Measurements from ENCODE around the gene SIL1.

Gene SIL1

GRCh38 chr5:138950421-138951031 lies 247.6 kb downstream of the SIL1 start:
- Histone ChIP-seq H3K27me3 (ENCODE audit: control insufficient read depth in 1 of 2, insufficient read depth in 1 of 2, low read length in 2 of 2) (no peaks in the 10 kb centered on the region), H3K23ac (ENCODE audit: low read length in 2 of 2) (no peak overlapping the region), H3K14ac (ENCODE audit: low read length in 2 of 2) (no peak overlapping the region), H3K79me1 (replicated peaks; ENCODE audit: low read length, poor library complexity, severe bottlenecking) (peaks cover 28% of the 10 kb centered on the region), H3K27ac (ENCODE audit: low read length, poor library complexity, severe bottlenecking) (no peak overlapping the region), H2AFZ (ENCODE audit: low read depth, low read length) (no peak overlapping the region), H3K9ac (ENCODE audit: low read length) (no peak overlapping the region), H3K4me2 (ENCODE audit: low read length, poor library complexity, severe bottlenecking) (no peak overlapping the region), H3K4me3 (ENCODE audit: insufficient read depth in 1 of 2, low read depth in 1 of 2, low read length in 2 of 2) (no peak overlapping the region), H4K91ac (ENCODE audit: low read length) (no peak overlapping the region), H2BK15ac (ENCODE audit: low read depth, poor library complexity, severe bottlenecking) (no peak overlapping the region), H2AK5ac (ENCODE audit: low read length, severe bottlenecking) (no peak overlapping the region), H4K8ac (ENCODE audit: low read length) (no peak overlapping the region), H3K9me3 (ENCODE audit: control insufficient read depth, low read length) (no peaks in the 10 kb centered on the region), H3K18ac (ENCODE audit: low read depth in 1 of 2, low read length in 2 of 2) (no peak overlapping the region), H2BK12ac (ENCODE audit: low read length in 2 of 2) (no peak overlapping the region), H2BK120ac (ENCODE audit: low read depth, low read length) (no peak overlapping the region), H3K4me1 (ENCODE audit: control insufficient read depth, insufficient read depth, low read depth, low read length) (peaks cover 60% of the 10 kb centered on the region), H2BK5ac (ENCODE audit: low read depth, low read length, poor library complexity, severe bottlenecking) (no peak overlapping the region), H3K36me3 (ENCODE audit: control insufficient read depth in 1 of 2, insufficient read depth in 2 of 2, low read depth in 1 of 2, low read length in 2 of 2) (peaks cover 22 to 42% of the 10 kb centered on the region in 2 experiments), H3K4ac (ENCODE audit: low read depth in 1 of 2, low read length in 2 of 2) (peak overlapping the region in 1 of 2 experiments; percentile 18)
- DNase-seq = no peak
- WGBS = 89% methylated on average over 14 of the region's 14 CpGs

GRCh38 chr5:138949988-138950387 lies 248.2 kb downstream of the SIL1 start:
- Histone ChIP-seq H4K8ac (ENCODE audit: low read length) (no peak overlapping the region), H3K9me3 (ENCODE audit: control insufficient read depth, low read length) (no peaks in the 10 kb centered on the region), H2AFZ (ENCODE audit: low read depth, low read length) (no peak overlapping the region), H4K91ac (ENCODE audit: low read length) (no peak overlapping the region), H3K27ac (ENCODE audit: low read length, poor library complexity, severe bottlenecking) (no peak overlapping the region), H3K23ac (ENCODE audit: low read length in 2 of 2) (no peak overlapping the region), H2BK12ac (ENCODE audit: low read length in 2 of 2) (no peak overlapping the region), H3K27me3 (ENCODE audit: control insufficient read depth in 1 of 2, insufficient read depth in 1 of 2, low read length in 2 of 2) (no peaks in the 10 kb centered on the region), H2BK120ac (ENCODE audit: low read depth, low read length) (no peak overlapping the region), H3K14ac (ENCODE audit: low read length in 2 of 2) (no peak overlapping the region), H3K36me3 (ENCODE audit: control insufficient read depth in 1 of 2, insufficient read depth in 2 of 2, low read depth in 1 of 2, low read length in 2 of 2) (peaks cover 22 to 46% of the 10 kb centered on the region in 2 experiments), H2BK5ac (ENCODE audit: low read depth, low read length, poor library complexity, severe bottlenecking) (no peak overlapping the region), H3K4me3 (ENCODE audit: insufficient read depth in 1 of 2, low read depth in 1 of 2, low read length in 2 of 2) (no peak overlapping the region), H3K4ac (ENCODE audit: low read depth in 1 of 2, low read length in 2 of 2) (no peak overlapping the region), H3K18ac (ENCODE audit: low read depth in 1 of 2, low read length in 2 of 2) (no peak overlapping the region), H2BK15ac (ENCODE audit: low read depth, poor library complexity, severe bottlenecking) (no peak overlapping the region), H3K79me1 (replicated peaks; ENCODE audit: low read length, poor library complexity, severe bottlenecking) (peaks cover 28% of the 10 kb centered on the region), H3K4me1 (ENCODE audit: control insufficient read depth, insufficient read depth, low read depth, low read length) (peaks cover 60% of the 10 kb centered on the region), H2AK5ac (ENCODE audit: low read length, severe bottlenecking) (no peak overlapping the region), H3K4me2 (ENCODE audit: low read length, poor library complexity, severe bottlenecking) (no peak overlapping the region), H3K9ac (ENCODE audit: low read length) (no peak overlapping the region)
- 100% methylated on average over 1 of the region's 3 CpGs for WGBS
- no peak for DNase-seq

GRCh38 chr5:138949223-138949574 lies 249.0 kb downstream of the SIL1 start:
- no peak overlapping the region for H4K8ac ChIP-seq (ENCODE audit: low read length)
- H3K79me1 ChIP-seq (replicated peaks; ENCODE audit: low read length, poor library complexity, severe bottlenecking) = peaks cover 27% of the 10 kb centered on the region
- H3K18ac ChIP-seq (ENCODE audit: low read depth in 1 of 2, low read length in 2 of 2) = peak overlapping the region in 1 of 2 experiments; percentile 21
- H2BK5ac ChIP-seq (ENCODE audit: low read depth, low read length, poor library complexity, severe bottlenecking) = no peak overlapping the region
- peak overlapping the region; percentile 38 for H2AK5ac ChIP-seq (ENCODE audit: low read length, severe bottlenecking)
- no peak overlapping the region for H4K91ac ChIP-seq (ENCODE audit: low read length)
- H3K4me2 ChIP-seq (ENCODE audit: low read length, poor library complexity, severe bottlenecking) = no peak overlapping the region
- H3K9ac ChIP-seq (ENCODE audit: low read length) = no peak overlapping the region
- no peaks in the 10 kb centered on the region for H3K27me3 ChIP-seq (ENCODE audit: control insufficient read depth in 1 of 2, insufficient read depth in 1 of 2, low read length in 2 of 2)
- no peak overlapping the region for H3K14ac ChIP-seq (ENCODE audit: low read length in 2 of 2)
- no peak overlapping the region for H3K27ac ChIP-seq (ENCODE audit: low read length, poor library complexity, severe bottlenecking)
- no peak overlapping the region for H2BK12ac ChIP-seq (ENCODE audit: low read length in 2 of 2)
- H3K4ac ChIP-seq (ENCODE audit: low read depth in 1 of 2, low read length in 2 of 2) = no peak overlapping the region
- WGBS = 96% methylated on average over 4 of the region's 4 CpGs
- H3K4me3 ChIP-seq (ENCODE audit: insufficient read depth in 1 of 2, low read depth in 1 of 2, low read length in 2 of 2) = no peak overlapping the region
- no peak overlapping the region for H2BK15ac ChIP-seq (ENCODE audit: low read depth, poor library complexity, severe bottlenecking)
- H2AFZ ChIP-seq (ENCODE audit: low read depth, low read length) = no peak overlapping the region
- H2BK120ac ChIP-seq (ENCODE audit: low read depth, low read length) = no peak overlapping the region
- no peaks in the 10 kb centered on the region for H3K9me3 ChIP-seq (ENCODE audit: control insufficient read depth, low read length)
- DNase-seq = no peak
- H3K23ac ChIP-seq (ENCODE audit: low read length in 2 of 2) = no peak overlapping the region
- H3K4me1 ChIP-seq (ENCODE audit: control insufficient read depth, insufficient read depth, low read depth, low read length) = peaks cover 59% of the 10 kb centered on the region
- H3K36me3 ChIP-seq (ENCODE audit: control insufficient read depth in 1 of 2, insufficient read depth in 2 of 2, low read depth in 1 of 2, low read length in 2 of 2) = peaks cover 22 to 46% of the 10 kb centered on the region in 2 experiments

- Histone ChIP-seq H3K4me1 (ENCODE audit: control insufficient read depth, insufficient read depth, low read depth, low read length) (peaks cover 59% of the 10 kb centered on the region), H4K8ac (ENCODE audit: low read length) (no peak overlapping the region), H2AK5ac (ENCODE audit: low read length, severe bottlenecking) (peak overlapping the region; percentile 38), H3K27me3 (ENCODE audit: control insufficient read depth in 1 of 2, insufficient read depth in 1 of 2, low read length in 2 of 2) (no peaks in the 10 kb centered on the region), H3K4me3 (ENCODE audit: insufficient read depth in 1 of 2, low read depth in 1 of 2, low read length in 2 of 2) (no peak overlapping the region), H3K23ac (ENCODE audit: low read length in 2 of 2) (no peak overlapping the region), H3K4me2 (ENCODE audit: low read length, poor library complexity, severe bottlenecking) (no peak overlapping the region), H2BK15ac (ENCODE audit: low read depth, poor library complexity, severe bottlenecking) (no peak overlapping the region), H3K36me3 (ENCODE audit: control insufficient read depth in 1 of 2, insufficient read depth in 2 of 2, low read depth in 1 of 2, low read length in 2 of 2) (peaks cover 22 to 46% of the 10 kb centered on the region in 2 experiments), H3K27ac (ENCODE audit: low read length, poor library complexity, severe bottlenecking) (no peak overlapping the region), H3K18ac (ENCODE audit: low read depth in 1 of 2, low read length in 2 of 2) (peak overlapping the region in 1 of 2 experiments; percentile 21), H2AFZ (ENCODE audit: low read depth, low read length) (no peak overlapping the region), H3K14ac (ENCODE audit: low read length in 2 of 2) (no peak overlapping the region), H2BK5ac (ENCODE audit: low read depth, low read length, poor library complexity, severe bottlenecking) (no peak overlapping the region), H2BK120ac (ENCODE audit: low read depth, low read length) (no peak overlapping the region), H3K79me1 (replicated peaks; ENCODE audit: low read length, poor library complexity, severe bottlenecking) (peaks cover 23% of the 10 kb centered on the region), H3K9me3 (ENCODE audit: control insufficient read depth, low read length) (no peaks in the 10 kb centered on the region), H2BK12ac (ENCODE audit: low read length in 2 of 2) (no peak overlapping the region), H3K4ac (ENCODE audit: low read depth in 1 of 2, low read length in 2 of 2) (no peak overlapping the region), H3K9ac (ENCODE audit: low read length) (no peak overlapping the region), H4K91ac (ENCODE audit: low read length) (no peak overlapping the region)
- no peak for DNase-seq
- 65% methylated on average over 21 of the region's 23 CpGs for WGBS
These were observed 249.5 kb downstream of the SIL1 start for GRCh38 chr5:138948471-138949222.

Measured in mesenchymal stem cell (in vitro differentiated cells and primary cell).